ENCODE results near the gene DNAH14. TPM values are rescaled to one million over a fixed set of nuclear protein-coding genes. Genes with fewer than 3 reads are reported as not detected.

The DNAH14 gene
- total RNA-seq, 1 donor, result 31.8 TPM

DNA sequence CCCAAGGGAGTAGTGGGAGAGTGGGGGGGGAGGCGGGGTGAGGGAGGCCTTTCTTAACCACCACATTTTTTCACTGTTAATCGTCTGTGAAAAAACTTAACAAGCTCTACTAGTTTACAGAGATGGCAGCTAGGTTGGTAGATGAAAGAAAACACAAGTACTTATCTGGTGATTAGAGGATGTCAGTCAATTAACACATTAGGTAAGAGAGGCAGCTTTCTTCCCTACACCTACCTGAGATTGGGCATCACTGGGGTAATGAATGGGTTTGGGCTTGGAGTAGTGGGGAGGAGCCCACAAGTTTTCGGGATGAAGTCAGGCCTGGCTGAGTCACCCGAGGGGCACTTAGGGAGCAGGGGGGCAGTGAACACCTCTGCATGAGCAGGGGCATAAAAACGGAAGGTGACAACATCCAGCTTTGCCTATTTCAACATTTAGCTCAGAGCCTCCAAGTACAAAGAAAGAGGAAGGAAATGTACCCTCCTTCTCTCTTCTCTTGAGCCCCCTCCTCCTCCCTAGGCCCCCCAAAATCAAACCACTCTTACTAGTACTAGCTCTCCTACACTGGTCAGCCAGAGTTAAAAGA lies 495.8 kb downstream of the DNAH14 start:
- Histone ChIP-seq H3K4me1 (ENCODE audit: insufficient read depth, low read length) (peaks cover 47% of the 10 kb centered on the region), H3K27ac (ENCODE audit: low read depth, low read length) (peak overlapping the region; percentile 95), H2AFZ (ENCODE audit: low read length) (peak overlapping the region; percentile 37), H3K4me3 (ENCODE audit: insufficient read depth, low read length) (peak overlapping the region; percentile 91), H3K36me3 (ENCODE audit: insufficient read depth, low read length) (peaks cover 3% of the 10 kb centered on the region), H3K27me3 (ENCODE audit: insufficient read depth, low read length) (no peaks in the 10 kb centered on the region), H3K4me2 (ENCODE audit: insufficient read depth, low read length) (peak overlapping the region; percentile 94), H4K20me1 (ENCODE audit: insufficient read depth, low read length) (peaks cover 10% of the 10 kb centered on the region), H3K79me2 (ENCODE audit: insufficient read depth, low read length) (peaks cover 73% of the 10 kb centered on the region), H3K9me3 (ENCODE audit: low read depth, low read length) (no peaks in the 10 kb centered on the region)
- peak; percentile 86 for DNase-seq (ENCODE audit: insufficient read length, low spot score, missing footprints)
- TF ChIP-seq, protein P1, sequence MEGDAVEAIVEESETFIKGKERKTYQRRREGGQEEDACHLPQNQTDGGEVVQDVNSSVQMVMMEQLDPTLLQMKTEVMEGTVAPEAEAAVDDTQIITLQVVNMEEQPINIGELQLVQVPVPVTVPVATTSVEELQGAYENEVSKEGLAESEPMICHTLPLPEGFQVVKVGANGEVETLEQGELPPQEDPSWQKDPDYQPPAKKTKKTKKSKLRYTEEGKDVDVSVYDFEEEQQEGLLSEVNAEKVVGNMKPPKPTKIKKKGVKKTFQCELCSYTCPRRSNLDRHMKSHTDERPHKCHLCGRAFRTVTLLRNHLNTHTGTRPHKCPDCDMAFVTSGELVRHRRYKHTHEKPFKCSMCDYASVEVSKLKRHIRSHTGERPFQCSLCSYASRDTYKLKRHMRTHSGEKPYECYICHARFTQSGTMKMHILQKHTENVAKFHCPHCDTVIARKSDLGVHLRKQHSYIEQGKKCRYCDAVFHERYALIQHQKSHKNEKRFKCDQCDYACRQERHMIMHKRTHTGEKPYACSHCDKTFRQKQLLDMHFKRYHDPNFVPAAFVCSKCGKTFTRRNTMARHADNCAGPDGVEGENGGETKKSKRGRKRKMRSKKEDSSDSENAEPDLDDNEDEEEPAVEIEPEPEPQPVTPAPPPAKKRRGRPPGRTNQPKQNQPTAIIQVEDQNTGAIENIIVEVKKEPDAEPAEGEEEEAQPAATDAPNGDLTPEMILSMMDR (IDR thresholded peaks at IDR 0.05; ENCODE audit: extremely low read depth, low read depth, low read length), result no peak

DNA sequence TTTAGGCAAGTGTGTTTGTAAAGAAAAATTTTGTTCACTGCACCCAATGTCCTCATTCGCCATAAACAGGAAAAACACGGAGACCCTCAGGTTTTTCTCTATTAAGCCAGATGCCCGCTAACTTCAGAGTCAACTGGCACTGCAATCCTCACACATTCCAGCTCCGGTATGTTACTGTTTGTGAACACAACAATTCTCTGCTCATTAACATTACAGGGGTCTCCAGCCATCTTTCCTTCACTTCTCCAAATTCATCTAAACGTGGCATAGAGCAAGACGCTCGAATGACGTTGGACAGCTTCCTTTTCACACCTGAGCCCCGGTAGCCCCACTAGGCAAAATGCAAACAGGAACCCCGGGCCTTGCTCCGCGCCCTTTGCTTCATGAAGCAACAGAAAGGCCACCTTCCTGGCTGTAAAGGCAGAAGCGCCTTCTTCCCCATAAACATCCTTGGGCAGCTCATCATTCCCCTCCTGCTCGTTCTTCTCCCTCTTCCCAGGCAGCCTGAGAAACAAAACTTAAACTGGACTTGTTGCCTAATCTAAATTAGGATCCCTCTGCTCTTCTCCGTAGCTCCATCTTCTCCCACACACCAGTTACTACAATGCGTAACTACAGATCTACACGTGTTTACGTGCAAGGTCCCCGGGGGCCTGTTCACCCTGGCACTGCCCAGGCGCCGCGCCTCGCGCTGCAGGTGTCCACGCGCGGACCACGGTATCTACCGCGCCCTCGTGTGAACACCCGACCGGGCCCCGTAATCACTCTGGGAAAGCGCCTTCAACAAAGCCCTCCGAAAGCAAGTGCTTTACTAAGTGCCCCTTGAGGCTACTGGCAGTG lies 497.1 kb downstream of the DNAH14 start:
- Histone ChIP-seq H3K79me2 (ENCODE audit: insufficient read depth, low read length) (peaks cover 62% of the 10 kb centered on the region), H3K4me2 (ENCODE audit: insufficient read depth, low read length) (peak overlapping the region; percentile 94), H3K4me1 (ENCODE audit: insufficient read depth, low read length) (peaks cover 47% of the 10 kb centered on the region), H3K4me3 (ENCODE audit: insufficient read depth, low read length) (peak overlapping the region; percentile 91), H3K36me3 (ENCODE audit: insufficient read depth, low read length) (peaks cover 3% of the 10 kb centered on the region), H3K9me3 (ENCODE audit: low read depth, low read length) (no peaks in the 10 kb centered on the region), H3K27me3 (ENCODE audit: insufficient read depth, low read length) (no peaks in the 10 kb centered on the region), H2AFZ (ENCODE audit: low read length) (peak overlapping the region; percentile 74), H3K27ac (ENCODE audit: low read depth, low read length) (peak overlapping the region; percentile 95), H4K20me1 (ENCODE audit: insufficient read depth, low read length) (peaks cover 10% of the 10 kb centered on the region)
- TF ChIP-seq, protein P1 (IDR thresholded peaks at IDR 0.05; ENCODE audit: extremely low read depth, low read depth, low read length), result no peak
- DNase-seq (ENCODE audit: insufficient read length, low spot score, missing footprints), result peak; percentile 83

DNA sequence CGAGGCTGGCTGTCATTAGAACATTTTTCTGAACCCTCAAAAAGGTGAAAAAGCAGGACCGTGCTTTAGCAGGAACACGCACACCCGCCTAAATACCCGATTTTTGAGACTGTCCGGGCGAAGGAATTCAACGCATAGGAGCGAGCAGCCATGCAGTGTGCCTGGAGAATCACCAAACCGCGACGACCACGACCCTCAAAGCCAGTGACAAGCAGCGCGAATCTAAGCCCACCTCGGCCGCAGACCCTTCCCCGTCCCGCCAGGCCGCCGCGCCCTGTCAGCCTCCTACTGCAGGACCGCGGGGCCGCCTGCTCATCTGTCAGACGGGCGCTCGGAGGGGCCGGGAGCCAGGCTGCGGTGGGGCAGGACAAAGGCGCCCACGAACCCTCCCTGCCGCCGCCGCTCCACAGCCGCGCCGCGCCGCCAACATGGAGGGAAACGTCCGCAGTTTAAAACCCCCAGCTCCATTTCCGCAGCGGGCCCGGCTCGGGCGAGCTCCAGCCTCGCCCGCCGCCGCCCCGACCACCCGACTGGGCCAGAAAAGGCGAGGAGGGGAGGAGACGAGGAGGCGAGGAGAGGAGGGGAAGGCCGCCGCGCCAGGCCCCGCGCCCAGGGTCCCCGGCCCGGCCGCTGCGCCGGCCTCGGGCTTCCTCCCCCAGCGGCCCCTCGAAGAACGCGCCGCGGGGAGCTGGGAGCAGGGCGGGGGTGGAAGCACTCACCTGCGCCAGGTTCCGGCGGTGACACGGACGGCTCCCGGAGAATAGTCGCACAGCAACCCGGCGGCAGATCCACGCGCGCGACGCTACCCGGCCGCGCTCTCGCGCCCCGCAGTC lies 498.0 kb downstream of the DNAH14 start, which contains the start of gene LBR:
TSS of gene LBR (minus strand) at position 804 of the 833 bp plus-strand sequence. CDS start 3,963 bp downstream, outside the sequence.
- Histone ChIP-seq H3K79me2 (ENCODE audit: insufficient read depth, low read length) (peaks cover 54% of the 10 kb centered on the region), H3K4me2 (ENCODE audit: insufficient read depth, low read length) (peak within 1 kb of the TSS; percentile 94), H3K4me3 (ENCODE audit: insufficient read depth, low read length) (peak within 1 kb of the TSS; percentile 91), H3K27ac (ENCODE audit: low read depth, low read length) (peak within 1 kb of the TSS; percentile 95), H3K9me3 (ENCODE audit: low read depth, low read length) (no peaks in the 10 kb centered on the region), H3K27me3 (ENCODE audit: insufficient read depth, low read length) (no peaks in the 10 kb centered on the region), H2AFZ (ENCODE audit: low read length) (peak within 1 kb of the TSS; percentile 82), H4K20me1 (ENCODE audit: insufficient read depth, low read length) (peaks cover 10% of the 10 kb centered on the region), H3K36me3 (ENCODE audit: insufficient read depth, low read length) (no peaks in the 10 kb centered on the region), H3K4me1 (ENCODE audit: insufficient read depth, low read length) (peaks cover 47% of the 10 kb centered on the region)
- peak; percentile 83 for DNase-seq (ENCODE audit: insufficient read length, low spot score, missing footprints)
- TF ChIP-seq, protein P1 (IDR thresholded peaks at IDR 0.05; ENCODE audit: extremely low read depth, low read depth, low read length), result no peak

Measured in osteoblast (primary cell).